Measurements from ENCODE around the gene KISS1. TPM values are rescaled to one million over a fixed set of nuclear protein-coding genes. Genes with fewer than 3 reads are reported as not detected.

The KISS1 gene
- polyA plus RNA-seq, 1 donor: 0.28 TPM

- DNase-seq: no peak
Observed at GRCh38 chr1:204217648-204218000, 21.3 kb upstream of the KISS1 start.

- DNase-seq: no peak
Observed at GRCh38 chr1:204216880-204217647, 20.8 kb upstream of the KISS1 start.

- DNase-seq: no peak
Observed at GRCh38 chr1:204216236-204216635, 19.9 kb upstream of the KISS1 start.

GRCh38 chr1:204213668-204214662 is 17.7 kb upstream of the KISS1 start, which contains the start of gene GOLT1A:
GOLT1A (minus strand) TSS chr1:204213988; CDS start chr1:204213906, 82 bp downstream.
- DNase-seq: peak; percentile 38

- DNase-seq: no peak
Observed at GRCh38 chr1:204212715-204213114, 16.4 kb upstream of the KISS1 start.

- DNase-seq: no peak
Observed at GRCh38 chr1:204211046-204211445, 14.8 kb upstream of the KISS1 start.

- DNase-seq: peak; percentile 32
Observed at GRCh38 chr1:204207136-204207616, 10.9 kb upstream of the KISS1 start.

GRCh38 chr1:204206121-204206520 is 9.8 kb upstream of the KISS1 start:
- DNase-seq: no peak

GRCh38 chr1:204205486-204205885 is 9.2 kb upstream of the KISS1 start:
- no peak for DNase-seq

GRCh38 chr1:204204944-204205343 is 8.7 kb upstream of the KISS1 start:
- DNase-seq: no peak

- DNase-seq: no peak
Observed at GRCh38 chr1:204203206-204203767, 7.0 kb upstream of the KISS1 start.

- no peak for DNase-seq
Observed at GRCh38 chr1:204202481-204202880, 6.2 kb upstream of the KISS1 start.

- DNase-seq: no peak
Observed at GRCh38 chr1:204201348-204202040, 5.2 kb upstream of the KISS1 start.

- no peak for DNase-seq
Observed at GRCh38 chr1:204199579-204199978, 3.3 kb upstream of the KISS1 start.

- no peak for DNase-seq
Observed at GRCh38 chr1:204198348-204199340, 2.4 kb upstream of the KISS1 start.

GRCh38 chr1:204197068-204197467 is 777 bp upstream of the KISS1 start:
- DNase-seq: no peak

GRCh38 chr1:204194771-204195170 is 1.5 kb downstream of the KISS1 start:
- DNase-seq: no peak

- DNase-seq: no peak
Observed at GRCh38 chr1:204194080-204194479, 2.2 kb downstream of the KISS1 start.

- DNase-seq: no peak
Observed at GRCh38 chr1:204192589-204193352, 3.5 kb downstream of the KISS1 start.

GRCh38 chr1:204192046-204192445 is 4.2 kb downstream of the KISS1 start:
- DNase-seq: no peak

Measured in hindlimb muscle (tissue), 1 donor.